B cell (primary cell): ENCODE results near the gene NPEPL1. TPM values are rescaled to one million over a fixed set of nuclear protein-coding genes. Genes with fewer than 3 reads are reported as not detected.

Experiments
- ATAC-seq: fragments of 200-7000 bp; cut with Tn5 transposase; one replicate; pipeline ENCODE4 v1.10.0; 2021; ENCODE audit warnings: low read depth, mild to moderate bottlenecking, moderate number of reproducible peaks, moderate library complexity
- CTCF ChIA-PET: fragments of 350-600 bp; sonication (Branson Sonifier 250); formaldehyde crosslinking; loops from one replicate; lab custom pipeline; 2021; ENCODE audit warnings: antibody characterized with exemption, inconsistent platforms; lab: Charles Lee
- POLR2A ChIA-PET: fragments of 350-600 bp; sonication (Branson Sonifier 250); formaldehyde crosslinking; loops from one replicate; lab custom pipeline; 2021; ENCODE audit warnings: antibody characterized with exemption; lab: Charles Lee
- DNase-seq: peaks from one replicate; pipeline ENCODE4 v3.0.0; 2013
- H2AFZ ChIP-seq: 2 replicates; pipeline ENCODE4 v1.6.1; 2012; ENCODE audit warnings: mild to moderate bottlenecking, low read depth, low read length; ENCODE audit not compliant: insufficient read depth, poor library complexity, severe bottlenecking
- H3K27ac ChIP-seq, 2 donors: 1 replicate in 1 of 2; 2 replicates in 1 of 2; pipeline ENCODE4 v1.5.1; 2012 to 2013; ENCODE audit warnings: low read length in 2 of 2, mild to moderate bottlenecking in 2 of 2, moderate library complexity in 1 of 2
- H3K27me3 ChIP-seq, 4 experiments: fragments of 200-600 bp in 1 of 4; sonication (generic) in 1 of 4; replicated peaks in 1 of 4; 1 replicate in 2 of 4; 2 replicates in 2 of 4; pipeline versions ENCODE4 v1.6.1 to v1.7.0; 2013 to 2016; ENCODE audit warnings: low read length in 3 of 4, mild to moderate bottlenecking in 2 of 4, mixed read lengths in 1 of 4, moderate library complexity in 1 of 4; ENCODE audit not compliant: insufficient read depth in 4 of 4, control insufficient read depth in 3 of 4; ENCODE audit errors: control extremely low read depth in 1 of 4
- H3K36me3 ChIP-seq, 2 experiments: replicated peaks in 1 of 2; 1 replicate in 1 of 2; 2 replicates in 1 of 2; pipeline versions ENCODE4 v1.6.1 to v1.7.1; 2013; ENCODE audit warnings: low read length in 1 of 2; ENCODE audit not compliant: insufficient read depth in 2 of 2, control insufficient read depth in 1 of 2; ENCODE audit errors: control extremely low read depth in 1 of 2, extremely low read depth in 1 of 2
- H3K4me1 ChIP-seq, 2 donors: fragments of 200-600 bp in 1 of 2; sonication (generic) in 1 of 2; 1 replicate in 1 of 2; 2 replicates in 1 of 2; pipeline versions ENCODE4 v1.5.1 to v1.6.1; 2013 to 2017; ENCODE audit warnings: low read length in 2 of 2; ENCODE audit not compliant: control insufficient read depth in 2 of 2, insufficient read depth in 2 of 2
- H3K4me2 ChIP-seq: replicated peaks from 2 replicates; pipeline ENCODE3; 2012; ENCODE audit warnings: mild to moderate bottlenecking, low read depth, low read length; ENCODE audit not compliant: poor library complexity, severe bottlenecking
- H3K4me3 ChIP-seq, 5 experiments: fragments of 200-600 bp in 1 of 5; sonication (generic) in 1 of 5; 1 replicate in 3 of 5; 2 replicates in 2 of 5; pipeline versions ENCODE4 v1.5.1 to v1.7.0; 2011 to 2016; ENCODE audit warnings: low read length in 4 of 5, mild to moderate bottlenecking in 4 of 5, low read depth in 2 of 5, control low read depth in 1 of 5, moderate library complexity in 1 of 5; ENCODE audit not compliant: insufficient read depth in 1 of 5; ENCODE audit errors: control extremely low read depth in 1 of 5, extremely low read depth in 1 of 5
- H3K79me2 ChIP-seq: fragments of 200-600 bp; sonication (generic); one replicate; pipeline ENCODE4 v1.6.0; 2016; ENCODE audit warnings: low read length; ENCODE audit not compliant: control insufficient read depth, insufficient read depth
- H3K9ac ChIP-seq: fragments of 200-600 bp; sonication (generic); 2 replicates; pipeline ENCODE4 v1.6.1; 2017; ENCODE audit warnings: mild to moderate bottlenecking, low read length, moderate library complexity
- H3K9me3 ChIP-seq, 3 donors: one replicate each; pipeline versions ENCODE4 v1.6.1 to v1.7.1; 2013; ENCODE audit warnings: low read length in 2 of 3; ENCODE audit not compliant: control insufficient read depth in 2 of 3, insufficient read depth in 1 of 3; ENCODE audit errors: control extremely low read depth in 1 of 3
- H4K20me1 ChIP-seq: 2 replicates; pipeline ENCODE4 v1.6.0; 2012; ENCODE audit warnings: mild to moderate bottlenecking, low read length; ENCODE audit not compliant: insufficient read depth, control insufficient read depth, poor library complexity, severe bottlenecking
- H3K27ac Mint-ChIP-seq: one replicate; pipeline ENCODE4 v1.8.0; 2021; ENCODE audit warnings: mixed read lengths
- H3K27me3 Mint-ChIP-seq: one replicate; pipeline ENCODE4 v1.8.0; 2021; ENCODE audit warnings: mixed read lengths
- H3K4me1 Mint-ChIP-seq: one replicate; pipeline ENCODE4 v1.8.0; 2021; ENCODE audit warnings: mixed read lengths
- H3K4me3 Mint-ChIP-seq: one replicate; pipeline ENCODE4 v1.8.0; 2021; ENCODE audit warnings: mixed read lengths
- H3K9me3 Mint-ChIP-seq: one replicate; pipeline ENCODE4 v1.8.0; 2022; ENCODE audit warnings: mixed read lengths; ENCODE audit not compliant: insufficient read depth
- EZH2 ChIP-seq: IDR thresholded peaks from 2 replicates; pipeline ENCODE4 v1.6.1; 2012; ENCODE audit warnings: borderline replicate concordance, low read depth, mild to moderate bottlenecking, moderate library complexity, low read length; ENCODE audit not compliant: insufficient read depth, poor library complexity, severe bottlenecking
- WGBS: methylation state at CpG from one replicate; pipeline ENCODE4 v1.1.5; 2013; ENCODE audit warnings: missing lambda C conversion rate; ENCODE audit not compliant: insufficient coverage; 5-methylcytosine and 5-hydroxymethylcytosine counted together
- intact Hi-C: fragments of 100-400 bp; cut with micrococcal nuclease; formaldehyde crosslinking; loops from one replicate; pipeline ENCODE4 v1.10.0; 2022
- polyA plus RNA-seq: library from polyadenylated mRNA; depleted of rRNA; stranded (reverse); fragments of >200 nt; gene quantifications from 2 replicates; pipeline ENCODE4 v1.2.3, GENCODE V29; 2012
- total RNA-seq, 2 donors: library from RNA; stranded (reverse); fragments of 120-200 nt in 1 of 2; gene quantifications; 1 replicate in 1 of 2; 2 replicates in 1 of 2; pipeline versions ENCODE4 v1.2.3 to v1.2.4, GENCODE V29; 2013 to 2022
- TF ChIP-seq, protein P1 (sequence below): fragments of 200-600 bp; IDR thresholded peaks from one replicate; pipeline ENCODE4 v1.8.0; 2022; ENCODE audit warnings: antibody characterized with exemption, mild to moderate bottlenecking

Gene NPEPL1
- total and polyA plus RNA-seq, 2 donors (not counting 1 experiment from before 2014, with no cell fraction given), result 34.3 to 45.1 TPM

- Histone ChIP-seq H4K20me1 (no peaks in the 10 kb centered on the region), H3K27me3 (no peaks in the 10 kb centered on the region), H3K4me3 (no peak overlapping the region), H3K79me2 (no peaks in the 10 kb centered on the region), H3K9me3 (no peaks in the 10 kb centered on the region), H3K9ac (no peak overlapping the region), H3K4me2 (no peak overlapping the region), H3K4me1 (no peaks in the 10 kb centered on the region), H2AFZ (no peak overlapping the region), H3K27ac (no peak overlapping the region), H3K36me3 (peaks cover 0 to 20% of the 10 kb centered on the region in 2 experiments)
- Mint-ChIP-seq H3K4me1 (no peaks in the 10 kb centered on the region), H3K4me3 (no peak overlapping the region), H3K9me3 (no peaks in the 10 kb centered on the region), H3K27me3 (no peaks in the 10 kb centered on the region), H3K27ac (no peak overlapping the region)
- no peak for DNase-seq
- TF ChIP-seq, protein P1, sequence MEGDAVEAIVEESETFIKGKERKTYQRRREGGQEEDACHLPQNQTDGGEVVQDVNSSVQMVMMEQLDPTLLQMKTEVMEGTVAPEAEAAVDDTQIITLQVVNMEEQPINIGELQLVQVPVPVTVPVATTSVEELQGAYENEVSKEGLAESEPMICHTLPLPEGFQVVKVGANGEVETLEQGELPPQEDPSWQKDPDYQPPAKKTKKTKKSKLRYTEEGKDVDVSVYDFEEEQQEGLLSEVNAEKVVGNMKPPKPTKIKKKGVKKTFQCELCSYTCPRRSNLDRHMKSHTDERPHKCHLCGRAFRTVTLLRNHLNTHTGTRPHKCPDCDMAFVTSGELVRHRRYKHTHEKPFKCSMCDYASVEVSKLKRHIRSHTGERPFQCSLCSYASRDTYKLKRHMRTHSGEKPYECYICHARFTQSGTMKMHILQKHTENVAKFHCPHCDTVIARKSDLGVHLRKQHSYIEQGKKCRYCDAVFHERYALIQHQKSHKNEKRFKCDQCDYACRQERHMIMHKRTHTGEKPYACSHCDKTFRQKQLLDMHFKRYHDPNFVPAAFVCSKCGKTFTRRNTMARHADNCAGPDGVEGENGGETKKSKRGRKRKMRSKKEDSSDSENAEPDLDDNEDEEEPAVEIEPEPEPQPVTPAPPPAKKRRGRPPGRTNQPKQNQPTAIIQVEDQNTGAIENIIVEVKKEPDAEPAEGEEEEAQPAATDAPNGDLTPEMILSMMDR, result no peak
- no peak for TF ChIP-seq EZH2
- CTCF ChIA-PET, result no interaction called here
- WGBS, result 98% methylated on average over 27 of the region's 29 CpGs
- ATAC-seq, result no peak
- intact Hi-C loops, result no loop called here
- POLR2A ChIA-PET, result no interaction called here
Measured at GRCh38 chr20:58701431-58702160, 9.0 kb downstream of the NPEPL1 start.

GRCh38 chr20:58702161-58702510 is 9.5 kb downstream of the NPEPL1 start:
- intact Hi-C loops, result no loop called here
- ATAC-seq (no peak), DNase-seq (no peak)
- Histone ChIP-seq H3K4me1 (no peaks in the 10 kb centered on the region), H2AFZ (no peak overlapping the region), H3K36me3 (peaks cover 0 to 20% of the 10 kb centered on the region in 2 experiments), H3K4me3 (no peak overlapping the region), H3K27ac (no peak overlapping the region), H4K20me1 (no peaks in the 10 kb centered on the region), H3K9ac (no peak overlapping the region), H3K4me2 (no peak overlapping the region), H3K9me3 (no peaks in the 10 kb centered on the region), H3K79me2 (no peaks in the 10 kb centered on the region), H3K27me3 (no peaks in the 10 kb centered on the region)
- POLR2A ChIA-PET, result no interaction called here
- WGBS, result 84% methylated on average over 5 of the region's 9 CpGs
- H3K4me1 Mint-ChIP-seq, result no peaks in the 10 kb centered on the region
- H3K27me3 Mint-ChIP-seq, result no peaks in the 10 kb centered on the region
- CTCF ChIA-PET, result no interaction called here
- TF ChIP-seq, protein P1, result no peak
- no peak for TF ChIP-seq EZH2
- H3K4me3 Mint-ChIP-seq, result no peak overlapping the region
- H3K9me3 Mint-ChIP-seq, result no peaks in the 10 kb centered on the region
- no peak overlapping the region for H3K27ac Mint-ChIP-seq
